SU-DHL-6 (cell line): ENCODE measurements around the gene C19orf25.

ENCODE experiments used
- H2AFZ ChIP-seq: fragments of 200-600 bp; sonication (generic); 2 replicates; pipeline ENCODE4 v1.6.1; 2014; ENCODE audit warnings: low read depth, mild to moderate bottlenecking, moderate library complexity, mixed read lengths, antibody characterized with exemption, low read length; ENCODE audit not compliant: severe bottlenecking
- H3F3A ChIP-seq: fragments of 200-600 bp; shearing (Covaris generic); 2 replicates; pipeline ENCODE4 v1.6.0; 2016; ENCODE audit warnings: antibody characterized with exemption, mild to moderate bottlenecking; ENCODE audit not compliant: insufficient read depth
- H3K27ac ChIP-seq: fragments of 200-600 bp; sonication (generic); 2 replicates; pipeline ENCODE4 v1.5.1; 2016; ENCODE audit warnings: low read depth, mild to moderate bottlenecking, low read length, moderate library complexity, mixed read lengths
- H3K27me3 ChIP-seq: fragments of 200-600 bp; sonication (generic), shearing (Covaris generic); 2 replicates; pipeline ENCODE4 v1.6.0; 2014; ENCODE audit warnings: mild to moderate bottlenecking, low read length
- H3K36me3 ChIP-seq: fragments of 200-600 bp; sonication (generic); 2 replicates; pipeline ENCODE4 v1.6.1; 2014; ENCODE audit warnings: mild to moderate bottlenecking, low read length, mixed read lengths
- H3K4me2 ChIP-seq: fragments of 300-600, 200-600 bp; shearing (Covaris generic), sonication (generic); 2 replicates; pipeline ENCODE4 v1.6.0; 2014; ENCODE audit warnings: low read length, low read depth, mild to moderate bottlenecking; ENCODE audit not compliant: poor library complexity, severe bottlenecking
- H3K4me3 ChIP-seq: fragments of 200-600 bp; sonication (generic); 2 replicates; pipeline ENCODE4 v1.5.1; 2014; ENCODE audit warnings: antibody characterized with exemption, low read length, mild to moderate bottlenecking, mixed read lengths; ENCODE audit not compliant: insufficient read depth, poor library complexity, severe bottlenecking
- H3K79me2 ChIP-seq: fragments of 200-600 bp; sonication (generic); 2 replicates; pipeline ENCODE4 v1.6.1; 2014; ENCODE audit warnings: mild to moderate bottlenecking, low read length, moderate library complexity; ENCODE audit not compliant: insufficient read depth
- H3K9ac ChIP-seq: fragments of 200-600 bp; sonication (generic); 2 replicates; pipeline ENCODE4 v1.7.0; 2014; ENCODE audit warnings: mild to moderate bottlenecking, low read length
- H3K9me2 ChIP-seq: fragments of 200-600 bp; sonication (generic); replicated peaks from 2 replicates; pipeline ENCODE4 v1.6.1; 2014; ENCODE audit warnings: low read length; ENCODE audit not compliant: insufficient read depth
- H3K9me3 ChIP-seq: fragments of 200-600 bp; sonication (generic); 2 replicates; pipeline ENCODE4 v1.6.1; 2014; ENCODE audit warnings: low read length, mixed read lengths; ENCODE audit not compliant: insufficient read depth
- H4K20me1 ChIP-seq: fragments of 200-600 bp; sonication (generic); 2 replicates; pipeline ENCODE4 v1.6.1; 2014; ENCODE audit warnings: low read depth, mild to moderate bottlenecking, antibody characterized with exemption, low read length, moderate library complexity, mixed read lengths
- EZH2phosphoT487 ChIP-seq: fragments of 200-600 bp; sonication (generic), shearing (Covaris generic); conservative IDR thresholded peaks from 2 replicates; pipeline ENCODE4 v1.6.1; 2018; ENCODE audit warnings: mild to moderate bottlenecking, antibody characterized with exemption, low read length, moderate library complexity, mixed read lengths
- TF ChIP-seq, protein P1 (sequence below): fragments of 200-600 bp; sonication (generic); IDR thresholded peaks from one replicate; pipeline ENCODE4 v1.5.1; 2017; ENCODE audit warnings: antibody characterized with exemption, mild to moderate bottlenecking, low read length, moderate library complexity; ENCODE audit not compliant: insufficient read depth, poor library complexity, severe bottlenecking

C19orf25 gene

DNA sequence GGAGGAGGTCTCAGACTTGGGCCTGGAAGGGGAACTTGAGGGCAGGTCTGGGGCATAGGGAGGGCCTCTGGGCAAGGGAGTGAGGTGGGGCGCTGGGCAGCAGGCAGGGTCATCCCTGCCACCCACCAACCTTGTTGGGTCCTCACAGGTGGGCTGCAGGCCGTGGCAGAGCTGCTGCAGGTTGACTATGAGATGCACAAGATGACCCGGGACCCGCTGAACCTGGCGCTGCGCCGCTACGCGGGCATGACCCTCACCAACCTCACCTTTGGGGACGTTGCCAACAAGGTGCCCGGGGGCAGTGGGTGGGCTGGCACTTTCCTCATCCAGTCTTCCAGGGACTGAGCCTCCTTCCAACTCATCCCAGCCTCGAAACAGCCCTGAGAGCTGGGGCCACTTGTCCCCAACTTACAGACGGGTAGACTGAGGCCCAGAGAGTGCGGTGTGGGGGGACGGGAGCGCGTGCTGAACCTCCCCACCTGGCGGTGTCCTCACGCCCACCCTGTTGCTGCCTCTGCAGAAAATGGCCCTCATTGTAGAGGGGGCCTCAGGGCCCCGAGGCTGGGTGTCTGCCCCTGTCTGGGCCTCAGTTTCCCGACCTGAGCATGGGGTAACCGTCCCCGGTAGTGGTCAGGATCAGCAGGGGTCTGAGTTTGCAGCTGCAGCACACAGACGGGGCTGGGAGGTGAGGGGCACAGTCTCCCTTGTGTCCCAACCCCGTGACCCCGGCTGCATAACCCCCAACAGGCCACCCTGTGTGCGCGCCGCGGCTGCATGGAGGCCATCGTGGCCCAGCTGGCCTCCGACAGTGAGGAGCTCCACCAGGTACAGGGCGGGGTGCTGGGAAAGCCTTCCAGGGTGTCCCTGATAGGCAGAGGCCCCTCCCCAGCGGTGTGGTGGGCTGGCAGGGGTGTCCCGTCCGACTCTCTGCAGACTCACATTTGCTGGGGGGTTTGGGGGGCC is 18.7 kb downstream of the C19orf25 start:
- Histone ChIP-seq H3K9ac (no peak overlapping the region), H3K27me3 (no peaks in the 10 kb centered on the region), H4K20me1 (no peaks in the 10 kb centered on the region)

DNA sequence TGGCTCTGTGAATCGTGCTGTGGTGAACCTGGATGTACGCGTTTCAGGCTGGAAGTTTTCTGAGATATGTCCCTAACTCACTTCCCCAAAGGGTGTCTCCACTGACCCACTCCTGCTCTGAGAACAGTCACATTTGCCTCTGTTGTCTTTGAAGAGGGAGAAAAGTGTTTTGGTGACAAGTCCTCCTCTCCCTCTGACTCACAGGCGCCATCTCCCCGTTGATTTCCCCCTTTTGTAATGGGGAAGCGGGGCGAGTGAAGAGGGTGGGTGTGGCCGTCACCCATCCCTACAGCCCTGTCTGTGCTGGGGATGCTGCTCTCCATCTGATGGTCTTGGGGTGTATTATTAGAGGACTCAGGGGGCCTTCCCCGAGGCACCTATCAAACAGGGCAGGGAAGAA is 19.5 kb downstream of the C19orf25 start:
- Histone ChIP-seq H3K4me3 (no peak overlapping the region), H3K27ac (no peak overlapping the region), H3K9ac (no peak overlapping the region), H4K20me1 (no peaks in the 10 kb centered on the region), H2AFZ (no peak overlapping the region), H3K36me3 (no peaks in the 10 kb centered on the region), H3K9me2 (no peaks in the 10 kb centered on the region), H3F3A (no peaks in the 10 kb centered on the region), H3K79me2 (no peaks in the 10 kb centered on the region), H3K27me3 (no peaks in the 10 kb centered on the region), H3K9me3 (no peaks in the 10 kb centered on the region), H3K4me2 (no peak overlapping the region)
- TF ChIP-seq EZH2phosphoT487 = no peak
- TF ChIP-seq, protein P1, sequence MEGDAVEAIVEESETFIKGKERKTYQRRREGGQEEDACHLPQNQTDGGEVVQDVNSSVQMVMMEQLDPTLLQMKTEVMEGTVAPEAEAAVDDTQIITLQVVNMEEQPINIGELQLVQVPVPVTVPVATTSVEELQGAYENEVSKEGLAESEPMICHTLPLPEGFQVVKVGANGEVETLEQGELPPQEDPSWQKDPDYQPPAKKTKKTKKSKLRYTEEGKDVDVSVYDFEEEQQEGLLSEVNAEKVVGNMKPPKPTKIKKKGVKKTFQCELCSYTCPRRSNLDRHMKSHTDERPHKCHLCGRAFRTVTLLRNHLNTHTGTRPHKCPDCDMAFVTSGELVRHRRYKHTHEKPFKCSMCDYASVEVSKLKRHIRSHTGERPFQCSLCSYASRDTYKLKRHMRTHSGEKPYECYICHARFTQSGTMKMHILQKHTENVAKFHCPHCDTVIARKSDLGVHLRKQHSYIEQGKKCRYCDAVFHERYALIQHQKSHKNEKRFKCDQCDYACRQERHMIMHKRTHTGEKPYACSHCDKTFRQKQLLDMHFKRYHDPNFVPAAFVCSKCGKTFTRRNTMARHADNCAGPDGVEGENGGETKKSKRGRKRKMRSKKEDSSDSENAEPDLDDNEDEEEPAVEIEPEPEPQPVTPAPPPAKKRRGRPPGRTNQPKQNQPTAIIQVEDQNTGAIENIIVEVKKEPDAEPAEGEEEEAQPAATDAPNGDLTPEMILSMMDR = no peak

More for the DNA sequence above, 18.7 kb downstream of the C19orf25 start:
- Histone ChIP-seq H3K4me3 (no peak overlapping the region), H3K27ac (no peak overlapping the region), H3K79me2 (no peaks in the 10 kb centered on the region), H3K9me2 (no peaks in the 10 kb centered on the region), H3K4me2 (no peak overlapping the region), H3F3A (no peaks in the 10 kb centered on the region), H2AFZ (no peak overlapping the region), H3K36me3 (no peaks in the 10 kb centered on the region), H3K9me3 (no peaks in the 10 kb centered on the region)
- TF ChIP-seq, protein P1 = no peak
- TF ChIP-seq EZH2phosphoT487 = no peak

DNA sequence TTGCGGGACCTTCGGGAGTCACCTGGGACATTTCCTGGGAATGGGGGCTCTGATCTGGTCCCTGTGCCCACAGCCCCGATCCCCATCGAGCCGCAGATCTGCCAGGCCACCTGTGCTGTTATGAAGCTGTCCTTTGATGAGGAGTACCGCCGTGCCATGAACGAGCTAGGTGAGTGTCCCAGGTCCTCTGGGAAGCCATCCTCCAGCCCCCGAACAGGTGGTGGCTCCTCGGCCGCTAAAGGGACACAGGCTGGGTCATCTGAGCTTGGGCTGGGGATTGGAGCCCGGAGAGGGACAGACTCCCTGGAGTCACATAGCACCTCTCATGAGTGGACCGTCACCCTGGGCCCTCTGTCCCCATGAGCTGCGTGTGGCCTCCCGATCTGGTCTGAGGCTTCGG is 21.1 kb downstream of the C19orf25 start:
- H2AFZ ChIP-seq = no peak overlapping the region
- H3K4me2 ChIP-seq = no peak overlapping the region
- no peak overlapping the region for H3K9ac ChIP-seq
- H3F3A ChIP-seq = no peaks in the 10 kb centered on the region
- no peak overlapping the region for H3K4me3 ChIP-seq
- H3K27me3 ChIP-seq = no peaks in the 10 kb centered on the region
- H3K27ac ChIP-seq = no peak overlapping the region
- no peaks in the 10 kb centered on the region for H4K20me1 ChIP-seq
- H3K36me3 ChIP-seq = no peaks in the 10 kb centered on the region
- H3K79me2 ChIP-seq = no peaks in the 10 kb centered on the region
- no peaks in the 10 kb centered on the region for H3K9me2 ChIP-seq
- TF ChIP-seq, protein P1 = no peak
- no peak for TF ChIP-seq EZH2phosphoT487
- H3K9me3 ChIP-seq = no peaks in the 10 kb centered on the region
